GM19438 (cell line): ENCODE measurements around the gene NEK2.
"Not testable (repeated sequence)": the region's sequence is repeated elsewhere in the genome, so short reads cannot be mapped to it uniquely, and the experiment has no call there.

ENCODE experiments used
- ATAC-seq: cut with Tn5 transposase; IDR thresholded peaks from one replicate; pipeline ENCODE4 v1.9.1; 2021; ENCODE audit warnings: low read depth; ENCODE audit not compliant: unreplicated experiment

NEK2 gene

GRCh38 chr1:211635597-211636205, 39.7 kb downstream of the NEK2 start:
- no peak for ATAC-seq

- no peak for ATAC-seq
These were observed 40.5 kb downstream of the NEK2 start for GRCh38 chr1:211634931-211635330.

- ATAC-seq: no peak
These were observed 41.0 kb downstream of the NEK2 start for GRCh38 chr1:211634461-211634860.

GRCh38 chr1:211633524-211633846, 41.9 kb downstream of the NEK2 start:
- no peak for ATAC-seq

GRCh38 chr1:211632808-211633523, 42.5 kb downstream of the NEK2 start:
- ATAC-seq: no peak

- no peak for ATAC-seq
These were observed 43.2 kb downstream of the NEK2 start for GRCh38 chr1:211632117-211632807.

- no peak for ATAC-seq
These were observed 44.3 kb downstream of the NEK2 start for GRCh38 chr1:211631168-211631567.

GRCh38 chr1:211630236-211631081, 45.0 kb downstream of the NEK2 start:
- no peak for ATAC-seq

GRCh38 chr1:211628417-211628816, 47.0 kb downstream of the NEK2 start:
- no peak for ATAC-seq

GRCh38 chr1:211627259-211627658, 48.2 kb downstream of the NEK2 start:
- ATAC-seq: no peak

GRCh38 chr1:211625866-211626265, 49.6 kb downstream of the NEK2 start:
- not testable (repeated sequence) for ATAC-seq

- no peak for ATAC-seq
These were observed 50.4 kb downstream of the NEK2 start for GRCh38 chr1:211625040-211625439.

- no peak for ATAC-seq
These were observed 51.9 kb downstream of the NEK2 start for GRCh38 chr1:211623515-211623914.

GRCh38 chr1:211621447-211622198, 53.8 kb downstream of the NEK2 start:
- ATAC-seq: no peak

GRCh38 chr1:211620097-211620496, 55.3 kb downstream of the NEK2 start:
- no peak for ATAC-seq

GRCh38 chr1:211619033-211619996, 56.1 kb downstream of the NEK2 start:
- no peak for ATAC-seq

- no peak for ATAC-seq
These were observed 58.5 kb downstream of the NEK2 start for GRCh38 chr1:211616965-211617297.

GRCh38 chr1:211616231-211616964, 59.0 kb downstream of the NEK2 start:
- no peak for ATAC-seq

- no peak for ATAC-seq
These were observed 60.8 kb downstream of the NEK2 start for GRCh38 chr1:211614615-211615014.
